ENCODE measurements around the gene FOXL1.

The FOXL1 gene

GRCh38 chr16:86542756-86543750 lies 35.3 kb upstream of the FOXL1 start:
- no peak for TF ChIP-seq CTCF (conservative IDR thresholded peaks at IDR 0.05)
- H3K27ac ChIP-seq: no peak overlapping the region

- TF ChIP-seq CTCF (conservative IDR thresholded peaks at IDR 0.05): no peak
- H3K27ac ChIP-seq: 0 out of 2 replicates have a peak overlapping the region, but pooled peaks have one; percentile 23
Observed at GRCh38 chr16:86545481-86545880, 32.9 kb upstream of the FOXL1 start.

- no peak for TF ChIP-seq CTCF (conservative IDR thresholded peaks at IDR 0.05)
- H3K27ac ChIP-seq: 0 out of 2 replicates have a peak overlapping the region, but pooled peaks have one; percentile 23
Observed at GRCh38 chr16:86545954-86546637, 32.3 kb upstream of the FOXL1 start.

GRCh38 chr16:86546638-86547013 lies 31.7 kb upstream of the FOXL1 start:
- H3K27ac ChIP-seq: 0 out of 2 replicates have a peak overlapping the region, but pooled peaks have one; percentile 23
- TF ChIP-seq CTCF (conservative IDR thresholded peaks at IDR 0.05): no peak

GRCh38 chr16:86547286-86547685 lies 31.1 kb upstream of the FOXL1 start:
- no peak for TF ChIP-seq CTCF (conservative IDR thresholded peaks at IDR 0.05)
- no peak overlapping the region for H3K27ac ChIP-seq

GRCh38 chr16:86549076-86549892 lies 29.1 kb upstream of the FOXL1 start:
- TF ChIP-seq CTCF (conservative IDR thresholded peaks at IDR 0.05): no peak
- no peak overlapping the region for H3K27ac ChIP-seq

- H3K27ac ChIP-seq: no peak overlapping the region
- TF ChIP-seq CTCF (conservative IDR thresholded peaks at IDR 0.05): no peak
Observed at GRCh38 chr16:86549893-86550190, 28.5 kb upstream of the FOXL1 start.

Data from VCaP (cell line).